ENCODE data around the gene SMIM30. TPM values are rescaled to one million over a fixed set of nuclear protein-coding genes. Genes with fewer than 3 reads are reported as not detected.

SMIM30 gene, protein sequence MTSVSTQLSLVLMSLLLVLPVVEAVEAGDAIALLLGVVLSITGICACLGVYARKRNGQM
- 23.5 to 43.3 TPM (median 34.0 TPM) in 5 replicates for total RNA-seq (2022; extraction: Qiagen RNA extraction; ENCODE audit: low read depth)

DNA sequence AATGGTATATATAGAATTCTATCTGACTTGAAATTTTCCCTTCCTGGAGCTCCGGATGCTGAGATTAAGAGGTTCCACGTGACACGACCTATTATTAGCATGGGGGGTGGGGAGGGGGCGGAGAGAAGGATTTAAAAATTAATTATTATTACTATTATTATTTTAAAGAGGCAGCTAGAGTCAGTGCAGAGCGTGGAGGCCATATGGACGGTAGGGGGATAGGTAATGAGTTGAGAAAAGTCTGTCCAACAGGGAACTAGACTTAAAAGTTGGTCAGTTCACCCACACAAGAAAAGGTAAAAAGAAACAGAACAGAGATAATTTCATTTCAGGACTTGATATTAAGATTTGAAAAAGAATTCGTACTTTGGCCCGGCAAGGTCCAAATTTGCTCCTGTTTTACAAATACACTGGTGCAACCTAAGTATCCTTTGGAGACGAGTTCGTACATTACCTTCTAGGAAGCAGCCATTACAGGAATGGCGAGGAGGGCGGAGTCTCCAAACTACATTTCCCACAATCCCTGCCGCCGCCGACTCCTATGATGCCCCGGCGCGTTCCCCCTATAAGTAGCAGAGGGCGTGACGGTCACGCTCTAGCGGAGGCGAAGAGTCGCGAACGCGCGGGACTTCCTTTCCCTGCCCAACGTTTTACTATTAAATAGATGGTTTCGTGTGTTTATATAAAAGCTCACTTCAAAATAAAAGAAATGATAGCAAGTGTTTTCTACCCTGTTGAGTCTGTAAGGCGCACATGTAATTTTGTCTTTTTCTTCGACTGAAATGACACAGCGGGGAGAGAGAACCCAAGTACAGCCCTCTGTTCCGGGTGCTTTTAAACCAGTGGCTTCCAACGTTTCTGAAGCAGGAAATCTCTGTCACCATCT, at the start of gene SMIM30:
TSS of gene SMIM30 (minus strand) at position 481 of the 886 bp plus-strand sequence. CDS start 976 bp downstream, outside the sequence.

DNA sequence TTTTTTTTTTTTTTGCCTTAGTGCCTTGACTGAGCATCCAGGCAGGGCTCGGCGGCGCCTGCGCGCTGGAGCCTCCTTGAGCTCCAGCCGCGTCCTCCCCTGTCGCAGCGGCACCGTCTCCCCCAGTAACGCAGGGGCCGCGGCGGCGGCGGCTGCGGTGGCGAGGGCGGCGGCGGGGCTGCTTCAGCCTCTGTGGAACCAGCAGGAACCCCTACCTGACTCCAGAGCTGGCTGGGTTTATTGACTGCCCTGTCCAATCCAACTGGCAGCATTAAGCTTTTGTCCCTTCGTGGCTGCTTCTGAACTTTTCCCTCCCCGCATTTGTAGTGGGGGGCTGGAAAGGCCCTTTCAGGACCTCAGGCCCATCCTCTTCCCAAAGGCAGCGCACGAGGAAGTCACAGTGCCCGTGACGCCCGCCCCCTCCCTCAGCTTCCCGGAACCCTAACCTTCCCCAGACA, 31.9 kb downstream of the SMIM30 start, which contains the start of gene GPR85:
TSS of gene GPR85 (minus strand) at position 397 of the 458 bp plus-strand sequence. CDS start 2,106 bp downstream, outside the sequence.

Other genes with a start within 250 kb of the SMIM30 start
- gene GPR85, start 31.7 kb downstream of the SMIM30 start, total RNA-seq (2022; extraction: Qiagen RNA extraction; ENCODE audit: low read depth), result not detected in 5 replicates